K562 (cell line): ENCODE results near the gene APC. TPM values are rescaled to one million over a fixed set of nuclear protein-coding genes. Genes with fewer than 3 reads are reported as not detected.

Source experiments
- ARID1B ChIP-seq: fragments of 450-650 bp; IDR thresholded peaks from 2 replicates; pipeline ENCODE4 v1.6.1; 2016; ENCODE audit warnings: antibody characterized with exemption, mild to moderate bottlenecking, inconsistent platforms
- CBFA2T3 ChIP-seq: fragments of 450-650 bp; IDR thresholded peaks from 2 replicates; pipeline ENCODE4 v1.6.1; 2017
- FOXA3 ChIP-seq, 2 experiments: fragments of 450-650 bp in 1 of 2; sonication (generic) in 1 of 2; formaldehyde crosslinking; IDR thresholded peaks in 1 of 2; conservative IDR thresholded peaks in 1 of 2; 2 replicates each; pipeline versions ENCODE4 v1.4.0 to v1.8.0; 2020 to 2022; ENCODE audit warnings: mild to moderate bottlenecking in 2 of 2, missing genetic modification reagents in 1 of 2
- GABPB2 ChIP-seq: fragments of 250-450 bp; sonication (Bioruptor Pico); conservative IDR thresholded peaks from 2 replicates; pipeline ENCODE4 v1.5.1; 2021; ENCODE audit warnings: mild to moderate bottlenecking
- GATA2 ChIP-seq: sonication (generic); formaldehyde crosslinking; IDR thresholded peaks from 2 replicates; pipeline ENCODE4 v1.4.0; 2020; ENCODE audit warnings: mild to moderate bottlenecking, missing genetic modification reagents
- HSF4 ChIP-seq: fragments of 250-450 bp; sonication (Bioruptor Pico); IDR thresholded peaks from 2 replicates; pipeline ENCODE4 v2.1.2; 2022; ENCODE audit warnings: mild to moderate bottlenecking, moderate library complexity, borderline replicate concordance
- KAT8 ChIP-seq: fragments of 450-650 bp; IDR thresholded peaks from 2 replicates; pipeline ENCODE4 v1.6.1; 2016; ENCODE audit warnings: low read depth, mild to moderate bottlenecking
- KDM1A ChIP-seq, 2 experiments: fragments of 450-650 bp; IDR thresholded peaks; 2 replicates each; pipeline ENCODE4 v1.6.1; 2016; ENCODE audit warnings: mild to moderate bottlenecking in 2 of 2
- MECOM ChIP-seq: fragments of 250-450 bp; sonication (Bioruptor Pico); IDR thresholded peaks from 2 replicates; pipeline ENCODE4 v1.8.0; 2022; ENCODE audit warnings: inconsistent platforms
- MEIS2 ChIP-seq: fragments of 450-650 bp; IDR thresholded peaks from 2 replicates; pipeline ENCODE4 v1.6.1; 2014; ENCODE audit warnings: mild to moderate bottlenecking; ENCODE audit not compliant: partially characterized antibody
- NFIX ChIP-seq: fragments of 250-450 bp; sonication (Bioruptor Pico); IDR thresholded peaks from 2 replicates; pipeline ENCODE4 v1.4.0; 2020; ENCODE audit warnings: low read depth, mild to moderate bottlenecking, moderate library complexity
- NRF1 ChIP-seq, 2 experiments: fragments of 450-650 bp; IDR thresholded peaks in 1 of 2; conservative IDR thresholded peaks in 1 of 2; 2 replicates each; pipeline ENCODE4 v1.6.1; 2014; ENCODE audit warnings: mild to moderate bottlenecking in 2 of 2
- POLR2G ChIP-seq: fragments of 200-400 bp; formaldehyde crosslinking; IDR thresholded peaks from 2 replicates; pipeline ENCODE4 v1.6.1; 2017; ENCODE audit warnings: low read depth, mild to moderate bottlenecking, antibody characterized with exemption, low read length, moderate library complexity
- SMARCA4 ChIP-seq: fragments of 450-650 bp; IDR thresholded peaks from 2 replicates; pipeline ENCODE4 v1.6.1; 2016
- ZNF134 ChIP-seq: fragments of 250-450 bp; sonication (Bioruptor Pico); conservative IDR thresholded peaks from 2 replicates; pipeline ENCODE4 v1.4.0; 2020
- ZNF224 ChIP-seq: sonication (generic); formaldehyde crosslinking; IDR thresholded peaks from 2 replicates; pipeline ENCODE4 v1.8.0; 2022; ENCODE audit warnings: mild to moderate bottlenecking, missing genetic modification reagents
- ZNF785 ChIP-seq: fragments of 250-450 bp; sonication (Bioruptor Pico); IDR thresholded peaks from 2 replicates; pipeline ENCODE4 v1.4.0; 2020; ENCODE audit warnings: mild to moderate bottlenecking
- polyA plus RNA-seq, 8 experiments: library from polyadenylated mRNA; depleted of rRNA in 4 of 8; stranded (reverse) in 5 of 8; unstranded in 3 of 8; fragments of >200 nt; fragmentation: Nextera tagmentation in 2 of 8; fragmentation: Illumina TruSeq in 1 of 8; extraction: Ambion mirVana in 2 of 8; extraction: Trizol in 1 of 8; gene quantifications; 2 replicates each; pipeline versions ENCODE4 v1.2.1 to v1.2.3, GENCODE V29; 2011 to 2014; ENCODE audit warnings: inconsistent platforms in 1 of 8, missing spikeins in 1 of 8
- total RNA-seq, 7 experiments: library from RNA; depleted of rRNA in 6 of 7; stranded (reverse); fragments of >200 nt in 6 of 7; fragmentation: Illumina TruSeq in 2 of 7; extraction: Trizol in 2 of 7; gene quantifications; 2 replicates each; pipeline versions ENCODE4 v1.2.1 to v1.2.3, GENCODE V29; 2011 to 2021; ENCODE audit warnings: low replicate concordance in 1 of 7
- TF ChIP-seq, protein P1 (sequence below): sonication (generic); formaldehyde crosslinking; IDR thresholded peaks from 2 replicates; pipeline ENCODE4 v1.8.1; 2023; ENCODE audit warnings: mild to moderate bottlenecking, missing genetic modification reagents
- TF ChIP-seq, protein P2 (sequence below), 2 experiments: IDR thresholded peaks in 1 of 2; conservative IDR thresholded peaks in 1 of 2; 2 replicates each; pipeline ENCODE4 v1.6.1; 2016; ENCODE audit warnings: low read depth in 2 of 2, mild to moderate bottlenecking in 1 of 2, missing compliant biosample characterization in 1 of 2, missing genetic modification characterization in 1 of 2, moderate library complexity in 1 of 2
- TF ChIP-seq, protein P3 (sequence below), 2 experiments: fragments of 450-650 bp in 1 of 2; sonication (generic) in 1 of 2; formaldehyde crosslinking; conservative IDR thresholded peaks; 2 replicates each; pipeline versions ENCODE4 v1.4.0 to v1.8.1; 2020 to 2022; ENCODE audit warnings: mild to moderate bottlenecking in 1 of 2, missing genetic modification reagents in 1 of 2

APC gene
- total and polyA plus RNA-seq, 9 of the 15 experiments (the other 6 are each of a cell fraction or from before 2014, with no cell fraction given), result 5.7 to 29.5 (median 15.4) TPM

DNA sequence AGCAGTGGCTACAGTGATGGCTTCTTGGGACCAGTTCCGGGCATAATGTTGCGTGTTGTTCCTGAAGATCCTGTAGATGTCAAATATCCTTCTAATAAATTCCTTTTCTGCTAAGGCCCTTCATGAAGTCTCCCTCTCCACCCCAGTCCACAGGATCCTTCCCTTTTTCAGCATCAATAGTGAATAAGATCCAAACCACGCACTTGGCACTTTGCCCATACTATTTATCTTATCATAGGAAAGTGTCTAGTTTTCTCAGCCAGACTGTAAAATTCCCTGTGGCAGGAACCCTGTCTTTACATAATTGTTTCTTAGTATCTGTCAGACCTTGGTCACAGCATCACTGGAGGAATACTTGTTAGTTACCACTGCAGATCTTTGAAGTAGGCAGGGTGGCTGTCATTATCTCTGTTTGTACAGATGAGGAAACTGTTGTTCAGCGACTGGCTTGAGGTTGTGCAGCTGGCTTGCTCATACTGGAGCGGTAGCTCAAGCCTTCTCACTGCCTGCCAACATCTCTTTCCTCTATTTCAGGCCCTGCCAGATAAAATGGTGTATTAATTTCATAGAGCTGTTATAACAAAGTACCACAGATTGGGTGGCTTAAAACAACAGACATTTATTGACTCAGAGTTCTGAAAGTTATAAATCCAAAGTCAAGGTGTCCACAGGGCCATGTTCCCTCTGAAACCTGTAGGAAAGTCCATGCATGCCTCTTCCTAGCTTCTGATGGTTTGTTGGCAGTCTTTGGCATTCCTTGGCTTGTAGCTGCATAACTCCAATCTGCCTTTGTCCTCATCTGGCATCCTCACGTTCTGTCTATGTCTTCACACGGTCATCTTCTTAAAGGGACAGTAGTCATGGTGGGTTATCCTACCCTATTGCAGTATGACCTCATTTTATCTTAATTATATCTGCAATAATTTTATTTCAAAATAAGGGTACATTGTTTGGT is 33.5 kb upstream of the APC start (continued):
- TF ChIP-seq ZNF785 (no peak), NFIX (CRISPR knock-in tag) (peak; percentile 45), KAT8 (no peak), ZNF134 (CRISPR knock-in tag) (no peak), CBFA2T3 (peak; percentile 93), POLR2G (no peak), MEIS2 (peak; percentile 81), GABPB2 (no peak), MECOM (CRISPR knock-in tag) (no peak), KDM1A (IDR thresholded peaks at IDR 0.05) (peak; percentile 32 to 58; a peak in 3 of 4 replicates), FOXA3 (CRISPR knock-in tag; conservative IDR thresholded peaks at IDR 0.05 in 1 of 2, IDR thresholded peaks at IDR 0.05 in 1 of 2) (peak; percentile 98 to 99), HSF4 (CRISPR knock-in tag) (no peak), ZNF224 (CRISPR knock-in tag) (no peak), ARID1B (peak; percentile 92), SMARCA4 (peak; percentile 81), NRF1 (conservative IDR thresholded peaks at IDR 0.05 in 1 of 2, IDR thresholded peaks at IDR 0.05 in 1 of 2) (peak; percentile 41 to 48; a peak in 3 of 4 replicates), GATA2 (CRISPR knock-in tag) (peak; percentile 60)
- TF ChIP-seq, protein P1, sequence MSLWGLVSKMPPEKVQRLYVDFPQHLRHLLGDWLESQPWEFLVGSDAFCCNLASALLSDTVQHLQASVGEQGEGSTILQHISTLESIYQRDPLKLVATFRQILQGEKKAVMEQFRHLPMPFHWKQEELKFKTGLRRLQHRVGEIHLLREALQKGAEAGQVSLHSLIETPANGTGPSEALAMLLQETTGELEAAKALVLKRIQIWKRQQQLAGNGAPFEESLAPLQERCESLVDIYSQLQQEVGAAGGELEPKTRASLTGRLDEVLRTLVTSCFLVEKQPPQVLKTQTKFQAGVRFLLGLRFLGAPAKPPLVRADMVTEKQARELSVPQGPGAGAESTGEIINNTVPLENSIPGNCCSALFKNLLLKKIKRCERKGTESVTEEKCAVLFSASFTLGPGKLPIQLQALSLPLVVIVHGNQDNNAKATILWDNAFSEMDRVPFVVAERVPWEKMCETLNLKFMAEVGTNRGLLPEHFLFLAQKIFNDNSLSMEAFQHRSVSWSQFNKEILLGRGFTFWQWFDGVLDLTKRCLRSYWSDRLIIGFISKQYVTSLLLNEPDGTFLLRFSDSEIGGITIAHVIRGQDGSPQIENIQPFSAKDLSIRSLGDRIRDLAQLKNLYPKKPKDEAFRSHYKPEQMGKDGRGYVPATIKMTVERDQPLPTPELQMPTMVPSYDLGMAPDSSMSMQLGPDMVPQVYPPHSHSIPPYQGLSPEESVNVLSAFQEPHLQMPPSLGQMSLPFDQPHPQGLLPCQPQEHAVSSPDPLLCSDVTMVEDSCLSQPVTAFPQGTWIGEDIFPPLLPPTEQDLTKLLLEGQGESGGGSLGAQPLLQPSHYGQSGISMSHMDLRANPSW, result no peak
- TF ChIP-seq, protein P2, sequence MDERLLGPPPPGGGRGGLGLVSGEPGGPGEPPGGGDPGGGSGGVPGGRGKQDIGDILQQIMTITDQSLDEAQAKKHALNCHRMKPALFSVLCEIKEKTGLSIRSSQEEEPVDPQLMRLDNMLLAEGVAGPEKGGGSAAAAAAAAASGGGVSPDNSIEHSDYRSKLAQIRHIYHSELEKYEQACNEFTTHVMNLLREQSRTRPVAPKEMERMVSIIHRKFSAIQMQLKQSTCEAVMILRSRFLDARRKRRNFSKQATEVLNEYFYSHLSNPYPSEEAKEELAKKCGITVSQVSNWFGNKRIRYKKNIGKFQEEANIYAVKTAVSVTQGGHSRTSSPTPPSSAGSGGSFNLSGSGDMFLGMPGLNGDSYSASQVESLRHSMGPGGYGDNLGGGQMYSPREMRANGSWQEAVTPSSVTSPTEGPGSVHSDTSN (CRISPR knock-in tag; IDR thresholded peaks at IDR 0.05; ENCODE audit: low read depth), result no peak
- TF ChIP-seq, protein P2 (tag; conservative IDR thresholded peaks at IDR 0.05; ENCODE audit: low read depth), result peak; percentile 43
- TF ChIP-seq, protein P3, sequence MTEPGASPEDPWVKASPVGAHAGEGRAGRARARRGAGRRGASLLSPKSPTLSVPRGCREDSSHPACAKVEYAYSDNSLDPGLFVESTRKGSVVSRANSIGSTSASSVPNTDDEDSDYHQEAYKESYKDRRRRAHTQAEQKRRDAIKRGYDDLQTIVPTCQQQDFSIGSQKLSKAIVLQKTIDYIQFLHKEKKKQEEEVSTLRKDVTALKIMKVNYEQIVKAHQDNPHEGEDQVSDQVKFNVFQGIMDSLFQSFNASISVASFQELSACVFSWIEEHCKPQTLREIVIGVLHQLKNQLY (CRISPR knock-in tag; conservative IDR thresholded peaks at IDR 0.05), result no peak
